ENCODE measurements around the gene TTC33. TPM values are rescaled to one million over a fixed set of nuclear protein-coding genes. Genes with fewer than 3 reads are reported as not detected.

TTC33 gene
- polyA plus RNA-seq, 1 experiment = 12.4 TPM

DNA sequence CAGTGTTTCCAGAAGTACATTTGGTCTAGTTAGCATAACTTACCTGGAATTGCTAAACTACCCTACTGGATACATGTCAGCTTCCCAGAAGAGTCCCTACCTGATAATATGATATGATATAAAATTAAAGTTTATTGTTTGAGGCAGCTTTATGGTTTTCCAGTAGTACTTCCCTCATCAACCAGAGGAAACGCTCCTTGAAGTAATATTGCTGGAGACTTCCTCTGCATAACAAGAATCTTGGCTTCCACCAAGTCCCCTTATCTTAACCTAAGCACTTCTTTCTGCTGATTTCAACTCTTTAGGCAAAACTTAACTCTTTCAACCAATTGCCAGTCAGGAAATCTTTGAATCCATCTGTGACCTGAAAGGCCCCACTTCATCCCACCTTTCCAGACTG, 290.3 kb downstream of the TTC33 start:
- H3K27me3 ChIP-seq (ENCODE audit: control insufficient read depth, insufficient read depth, low read length) = no peaks in the 10 kb centered on the region
- POLR2A ChIA-PET = no interaction called here
- no peak overlapping the region for H3K27ac ChIP-seq (ENCODE audit: low read depth, low read length)
- TF ChIP-seq, protein P1, sequence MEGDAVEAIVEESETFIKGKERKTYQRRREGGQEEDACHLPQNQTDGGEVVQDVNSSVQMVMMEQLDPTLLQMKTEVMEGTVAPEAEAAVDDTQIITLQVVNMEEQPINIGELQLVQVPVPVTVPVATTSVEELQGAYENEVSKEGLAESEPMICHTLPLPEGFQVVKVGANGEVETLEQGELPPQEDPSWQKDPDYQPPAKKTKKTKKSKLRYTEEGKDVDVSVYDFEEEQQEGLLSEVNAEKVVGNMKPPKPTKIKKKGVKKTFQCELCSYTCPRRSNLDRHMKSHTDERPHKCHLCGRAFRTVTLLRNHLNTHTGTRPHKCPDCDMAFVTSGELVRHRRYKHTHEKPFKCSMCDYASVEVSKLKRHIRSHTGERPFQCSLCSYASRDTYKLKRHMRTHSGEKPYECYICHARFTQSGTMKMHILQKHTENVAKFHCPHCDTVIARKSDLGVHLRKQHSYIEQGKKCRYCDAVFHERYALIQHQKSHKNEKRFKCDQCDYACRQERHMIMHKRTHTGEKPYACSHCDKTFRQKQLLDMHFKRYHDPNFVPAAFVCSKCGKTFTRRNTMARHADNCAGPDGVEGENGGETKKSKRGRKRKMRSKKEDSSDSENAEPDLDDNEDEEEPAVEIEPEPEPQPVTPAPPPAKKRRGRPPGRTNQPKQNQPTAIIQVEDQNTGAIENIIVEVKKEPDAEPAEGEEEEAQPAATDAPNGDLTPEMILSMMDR (IDR thresholded peaks at IDR 0.05; ENCODE audit: low read depth, low read length) = no peak
- CTCF ChIA-PET = no interaction called here
- DNase-seq (ENCODE audit: low read depth, low spot score) = no peak
- no peaks in the 10 kb centered on the region for H3K9me3 ChIP-seq (ENCODE audit: control insufficient read depth, insufficient read depth, low read length)
- no peak overlapping the region for H3K4me3 ChIP-seq (ENCODE audit: low read depth, low read length)

DNA sequence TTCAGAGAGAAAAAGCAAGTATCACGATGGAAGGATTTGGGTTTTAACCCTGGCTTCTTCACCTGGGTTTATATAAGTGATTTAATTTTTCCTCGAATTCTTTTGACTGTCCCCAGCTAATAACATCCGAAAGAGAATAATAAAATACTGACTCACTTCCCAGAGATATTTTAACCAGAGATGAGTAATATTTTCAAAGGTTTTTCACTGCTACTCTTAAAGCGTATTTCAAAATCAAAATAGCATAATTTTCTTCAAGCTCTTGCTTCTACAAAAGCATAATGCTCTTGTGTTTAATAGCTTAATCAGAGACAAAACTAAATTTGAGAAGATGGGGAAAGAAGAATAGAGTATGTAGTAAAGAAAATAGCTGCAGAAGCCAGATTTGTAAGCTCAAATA, 291.2 kb downstream of the TTC33 start:
- no peak overlapping the region for H3K4me3 ChIP-seq (ENCODE audit: low read depth, low read length)
- CTCF ChIA-PET = no interaction called here
- H3K9me3 ChIP-seq (ENCODE audit: control insufficient read depth, insufficient read depth, low read length) = no peaks in the 10 kb centered on the region
- DNase-seq (ENCODE audit: low read depth, low spot score) = no peak
- TF ChIP-seq, protein P1 (IDR thresholded peaks at IDR 0.05; ENCODE audit: low read depth, low read length) = no peak
- POLR2A ChIA-PET = interaction anchor here (0.5 kb wide), 1 partner anchor 90 kb away, joined by 3 read pairs; no protein-coding TSS in a partner anchor
- H3K27ac ChIP-seq (ENCODE audit: low read depth, low read length) = no peak overlapping the region
- H3K27me3 ChIP-seq (ENCODE audit: control insufficient read depth, insufficient read depth, low read length) = no peaks in the 10 kb centered on the region

Small RNA genes lying within 50 kb of the gene (small RNA-seq; reads per million reads assigned to genes)
- gene RF00092 (ENCODE audit: insufficient read length, low read depth) (not detected), gene RF00191 (ENCODE audit: insufficient read length, low read depth) (not detected)

Other genes starting within 250 kb of the TTC33 start
- gene PTGER4, start 76.0 kb downstream of the TTC33 start, polyA plus RNA-seq (2011; rRNA removed) = 6.2 and 6.8 TPM in 2 replicates
- gene PRKAA1, start 42.4 kb upstream of the TTC33 start, polyA plus RNA-seq (2011; rRNA removed) = 79.1 and 107 TPM in 2 replicates
- 4,632 and 5,076 TPM in 2 replicates for gene RPL37, start 79.3 kb upstream of the TTC33 start, polyA plus RNA-seq (2011; rRNA removed)
- 3.2 and 4.2 TPM in 2 replicates for gene CARD6, start 85.4 kb upstream of the TTC33 start, polyA plus RNA-seq (2011; rRNA removed)
- gene C7, start 153.5 kb upstream of the TTC33 start, polyA plus RNA-seq (2011; rRNA removed) = 14.4 and 17.1 TPM in 2 replicates

Data from AG04450 (cell line).